CD4-positive, alpha-beta T cell treated with Interleukin-4 for 4 hours (primary cell): ENCODE results near the gene CLEC10A.
A peak's percentile ranks its signal among the peaks of the same experiment; 100 is the strongest.
"Not testable (repeated sequence)": the region's sequence is repeated elsewhere in the genome, so short reads cannot be mapped to it uniquely, and the experiment has no call there.

Experiments
- DNase-seq: peaks from one replicate; pipeline ENCODE4 v3.0.0-alpha.2; 2020

CLEC10A gene

DNA sequence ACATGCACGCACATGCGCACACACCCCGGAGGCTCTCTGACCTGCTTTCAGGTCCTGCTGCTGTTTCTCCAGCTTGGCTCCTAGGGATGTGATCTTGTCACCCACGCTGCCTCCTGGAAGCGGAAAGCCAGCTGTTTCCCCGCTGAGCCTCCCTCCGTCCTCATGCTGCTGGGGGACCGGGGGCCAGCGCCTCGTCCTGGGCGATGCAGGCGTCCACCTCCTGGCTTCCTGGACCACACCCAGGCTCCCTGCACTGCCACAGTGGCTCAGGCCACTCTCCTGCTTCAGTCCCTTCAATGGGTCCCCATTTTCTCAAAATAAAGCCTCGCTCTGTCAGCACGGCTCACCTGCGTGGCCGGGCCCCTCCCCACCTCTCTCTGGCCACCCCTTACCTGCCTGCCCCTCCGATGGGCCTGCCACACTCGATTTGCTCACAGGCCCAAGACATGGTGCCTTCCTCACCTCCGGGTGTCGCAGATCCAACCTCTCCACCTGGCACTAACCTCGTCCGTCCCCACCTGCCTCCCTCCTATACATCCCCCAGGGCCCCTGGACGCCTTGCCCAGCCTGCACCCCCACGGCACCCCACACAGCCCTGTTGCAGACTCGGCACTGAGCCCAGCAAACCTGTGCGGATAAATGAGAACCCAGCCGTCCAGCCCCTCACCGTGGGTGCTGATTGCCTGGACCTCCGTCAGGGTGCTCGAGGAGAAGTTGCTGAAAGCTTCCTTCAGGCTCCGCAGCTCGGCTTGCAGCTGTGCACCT, 27.9 kb upstream of the CLEC10A start:
- no peak for DNase-seq

DNA sequence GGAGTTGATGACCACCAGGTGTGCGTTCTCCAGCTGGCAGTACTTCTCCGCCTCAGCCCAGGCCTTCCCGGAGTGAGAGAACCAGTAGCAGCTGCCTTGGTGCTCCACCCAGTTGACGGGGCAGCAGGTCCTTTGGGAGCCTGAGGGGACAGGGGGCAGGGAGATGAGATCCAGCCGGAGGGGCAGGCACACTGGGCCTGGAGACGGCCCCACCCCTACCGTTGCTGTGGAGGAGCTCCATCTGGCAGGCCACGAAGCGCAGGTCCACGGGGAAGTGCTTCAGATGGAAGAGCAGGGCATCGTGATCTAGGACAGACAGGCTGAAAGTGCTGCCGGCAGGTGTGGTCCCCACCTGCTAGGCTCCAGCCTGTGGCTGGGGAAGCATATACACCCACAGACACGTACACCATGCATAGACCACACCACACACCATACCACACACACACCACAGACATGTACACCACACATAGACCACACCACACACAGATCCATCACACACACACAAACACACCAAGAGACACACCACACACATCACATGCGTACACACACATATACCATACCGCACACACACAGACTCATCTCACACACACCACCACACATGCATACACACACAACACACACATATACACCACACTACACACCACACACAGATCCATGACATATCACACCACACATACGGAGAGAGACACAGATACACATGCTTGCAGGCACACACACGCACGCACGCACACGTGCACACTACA, 27.1 kb upstream of the CLEC10A start:
- DNase-seq, result no peak

DNA sequence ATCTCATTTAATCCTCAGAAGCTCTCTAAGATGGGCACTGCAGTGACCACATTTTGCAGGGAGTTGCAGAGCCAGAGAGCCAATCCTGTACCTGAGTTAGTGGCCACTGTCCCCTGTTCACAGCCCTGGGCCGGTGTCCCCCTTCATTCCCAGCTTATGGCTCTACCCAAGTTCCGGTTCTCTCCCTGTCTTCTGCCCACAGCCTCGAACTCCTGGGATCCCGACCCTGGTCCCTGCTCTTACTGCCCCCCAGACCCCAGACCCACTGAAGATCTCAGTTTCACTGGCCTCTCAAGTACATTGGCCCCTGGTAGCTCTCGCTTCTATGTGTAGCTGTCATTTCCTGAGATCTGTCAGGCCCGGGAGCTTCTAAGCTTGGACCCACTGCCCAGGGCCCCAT, 22.4 kb upstream of the CLEC10A start:
- DNase-seq, result no peak

DNA sequence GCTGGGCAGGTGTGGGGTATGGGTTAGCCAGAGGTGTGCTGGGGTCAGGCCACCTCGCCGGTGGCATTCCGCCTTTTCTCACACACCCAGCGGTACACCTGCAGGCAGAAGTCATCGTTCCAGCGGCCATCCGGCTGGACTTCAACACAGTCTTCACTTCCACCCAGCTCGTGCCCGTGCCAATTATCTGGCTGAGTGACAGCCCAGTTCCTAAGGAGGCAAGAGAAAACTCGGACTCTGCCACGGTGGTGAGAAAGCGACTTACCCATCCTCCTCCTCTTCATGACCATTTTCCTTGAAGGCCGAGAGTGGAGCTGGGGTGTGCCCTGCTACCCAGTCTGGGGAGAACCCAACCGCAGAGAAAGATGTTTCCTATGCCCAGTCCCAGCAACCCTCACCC, 21.5 kb upstream of the CLEC10A start:
- no peak for DNase-seq

DNA sequence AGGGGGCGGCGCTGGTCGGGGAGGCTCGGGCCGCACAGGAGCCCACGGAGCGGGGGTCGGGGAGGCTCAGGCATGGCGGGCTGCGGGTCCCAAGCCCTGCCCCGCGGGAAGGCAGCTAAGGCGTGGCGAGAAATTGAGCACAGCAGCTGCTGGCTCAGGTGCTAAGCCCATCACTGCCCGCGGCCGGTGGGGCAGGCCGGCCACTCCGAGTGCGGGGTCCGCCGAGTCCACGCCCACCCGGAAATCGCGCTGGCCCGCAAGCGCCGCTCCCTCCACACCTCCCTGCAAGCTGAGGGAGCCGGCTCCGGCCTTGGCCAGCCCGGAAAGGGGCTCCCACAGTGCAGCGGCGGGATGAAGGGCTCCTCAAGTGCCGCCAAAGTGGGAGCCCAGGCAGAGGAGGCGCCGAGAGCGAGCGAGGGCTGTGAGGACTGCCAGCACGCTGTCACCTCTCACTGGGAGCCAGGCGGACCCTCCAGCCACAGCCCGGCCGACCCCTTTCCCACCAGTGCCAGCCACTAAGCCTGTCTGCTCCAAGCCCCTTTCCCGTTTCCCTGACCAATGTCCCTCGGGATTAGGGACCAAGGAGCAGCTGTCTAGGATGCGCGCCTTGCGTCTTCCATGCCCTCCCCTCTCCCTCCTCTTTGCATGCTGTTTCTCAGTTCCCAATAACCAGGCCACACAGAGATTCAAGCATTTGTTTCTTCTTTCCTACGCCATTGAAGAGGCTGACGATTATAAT, 20.8 kb upstream of the CLEC10A start:
- DNase-seq, result not testable (repeated sequence)

DNA sequence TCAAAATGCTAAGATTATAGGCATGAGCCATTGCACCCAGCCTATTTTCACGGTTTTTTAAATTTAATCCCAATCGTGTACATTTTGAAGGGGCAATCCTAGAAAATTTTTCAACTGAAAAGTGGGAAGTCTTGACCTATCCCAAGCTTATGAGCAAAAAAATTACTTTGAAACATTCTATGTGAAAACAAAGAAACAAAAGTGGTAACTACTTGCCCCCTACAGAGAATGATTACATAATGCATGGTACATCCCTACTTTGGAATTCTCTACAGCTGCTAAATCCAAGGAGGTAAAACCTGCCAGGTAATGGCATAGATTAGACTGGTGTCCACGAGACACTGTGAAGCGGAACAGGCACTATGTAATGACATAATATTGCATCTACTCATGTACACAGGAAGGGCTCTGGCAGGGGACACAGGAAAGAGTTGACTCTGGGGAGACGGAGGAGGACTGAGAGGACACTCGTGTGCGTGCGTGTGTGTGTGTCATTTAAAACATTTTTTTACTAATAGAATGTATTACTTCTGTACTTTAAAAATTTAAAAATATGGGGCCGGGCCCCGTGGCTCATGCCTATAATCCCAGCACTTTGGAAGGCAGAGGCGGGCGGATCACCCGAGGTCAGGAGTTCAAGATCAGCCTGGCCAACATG, 18.9 kb upstream of the CLEC10A start:
- DNase-seq, result no peak

DNA sequence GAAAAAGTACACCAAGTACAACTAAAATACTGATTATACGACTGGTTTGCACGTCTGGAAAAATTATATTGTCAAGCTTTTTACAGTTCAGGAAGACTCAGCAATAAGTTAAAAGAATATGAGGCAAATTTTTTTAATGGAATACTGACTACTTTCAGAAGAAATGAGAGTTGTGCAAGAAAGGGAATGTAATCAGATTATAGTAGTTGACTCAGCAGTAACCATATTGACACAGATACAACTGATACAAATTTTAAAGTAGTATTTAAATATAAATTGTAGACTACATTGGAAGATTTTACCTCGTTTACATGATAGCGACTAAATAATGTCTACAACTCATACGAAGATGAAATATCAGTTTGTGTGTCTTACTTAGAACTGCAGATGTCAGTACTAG, 17.9 kb upstream of the CLEC10A start:
- no peak for DNase-seq

DNA sequence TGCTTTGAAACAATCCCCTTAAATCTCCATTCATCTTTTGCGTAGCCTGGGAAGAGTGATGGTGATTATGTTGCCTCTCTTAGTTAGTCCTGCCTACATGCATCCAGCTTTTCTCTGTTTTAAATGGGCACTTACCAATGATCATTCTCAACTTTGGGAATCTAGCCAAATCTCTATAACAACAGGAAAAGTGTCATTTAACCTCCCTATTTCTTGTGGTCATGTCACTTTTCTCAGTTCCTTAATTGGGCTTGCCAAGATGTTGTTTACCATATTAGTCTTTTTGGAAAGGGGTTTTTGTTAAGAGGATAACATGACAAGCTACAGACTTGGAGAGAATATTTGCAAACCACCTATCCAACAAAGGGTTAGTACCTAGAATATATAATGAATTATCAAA, 15.6 kb upstream of the CLEC10A start:
- no peak for DNase-seq

DNA sequence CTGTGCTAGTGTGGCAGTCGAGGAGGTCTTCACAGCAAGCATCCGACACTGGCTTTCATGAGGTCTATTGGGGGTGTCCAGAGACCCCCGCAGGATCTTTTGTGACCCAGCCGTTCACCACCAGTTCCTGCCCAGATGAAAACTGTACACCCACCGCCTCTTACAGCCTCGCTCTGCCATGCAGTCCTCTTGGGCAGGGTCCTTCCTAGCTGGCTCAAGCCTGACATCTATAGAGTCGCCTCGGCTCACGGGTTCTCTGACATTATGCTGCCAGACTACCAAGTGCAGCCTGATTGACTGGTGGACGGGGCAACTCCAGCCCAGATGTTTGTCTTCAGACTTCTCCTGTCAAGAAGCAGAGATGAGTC, 14.6 kb upstream of the CLEC10A start:
- DNase-seq, result no peak

DNA sequence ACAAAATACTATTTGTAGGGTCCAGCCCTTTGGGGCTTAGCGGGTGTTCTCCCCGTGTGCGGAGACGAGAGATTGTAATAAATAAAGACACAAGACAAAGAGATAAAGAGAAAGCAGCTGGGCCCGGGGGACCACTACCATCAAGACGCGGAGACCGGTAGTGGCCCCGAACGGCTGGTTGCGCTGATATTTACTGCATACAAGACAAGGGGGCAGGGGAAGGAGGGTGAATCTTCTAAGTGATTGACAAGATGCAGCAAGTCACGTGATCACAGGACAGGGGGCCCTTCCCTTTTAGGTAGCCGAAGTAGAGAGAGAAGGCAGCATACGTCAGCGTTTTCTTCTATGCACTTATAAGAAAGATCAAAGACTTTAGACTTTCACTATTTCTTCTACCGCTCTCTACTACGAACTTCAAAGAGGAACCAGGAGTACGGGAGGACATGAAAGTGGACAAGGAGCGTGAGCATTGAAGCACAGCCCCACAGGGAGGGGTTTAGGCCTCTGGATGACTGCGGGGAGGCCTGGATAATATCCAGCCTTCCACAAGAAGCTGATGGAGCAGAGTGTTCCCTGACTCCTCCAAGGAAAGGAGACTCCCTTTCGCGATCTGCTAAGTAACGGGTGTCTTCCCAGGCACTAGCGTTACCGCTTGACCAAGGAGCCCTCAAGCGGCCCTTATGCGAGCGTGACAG, 11.4 kb upstream of the CLEC10A start:
- not testable (repeated sequence) for DNase-seq

DNA sequence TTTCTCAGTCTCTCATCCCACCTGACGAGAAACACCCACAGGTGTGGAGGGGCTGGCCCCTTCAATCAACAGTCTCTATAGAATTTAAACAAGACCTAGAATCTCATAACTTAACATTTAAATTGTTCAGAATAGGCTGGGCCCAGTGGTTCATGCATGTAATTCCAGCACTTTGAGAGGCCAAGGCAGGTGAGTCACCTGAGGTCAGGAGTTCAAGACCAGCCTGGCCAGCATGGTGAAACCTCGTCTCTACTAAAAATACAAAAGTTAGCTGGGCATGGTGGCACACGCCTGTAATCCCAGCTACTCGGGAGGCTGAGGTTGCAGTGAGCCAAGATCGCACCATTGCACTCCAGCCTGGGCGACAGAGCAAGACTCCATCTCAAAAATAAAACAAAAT, 9.5 kb upstream of the CLEC10A start:
- DNase-seq, result not testable (repeated sequence)

DNA sequence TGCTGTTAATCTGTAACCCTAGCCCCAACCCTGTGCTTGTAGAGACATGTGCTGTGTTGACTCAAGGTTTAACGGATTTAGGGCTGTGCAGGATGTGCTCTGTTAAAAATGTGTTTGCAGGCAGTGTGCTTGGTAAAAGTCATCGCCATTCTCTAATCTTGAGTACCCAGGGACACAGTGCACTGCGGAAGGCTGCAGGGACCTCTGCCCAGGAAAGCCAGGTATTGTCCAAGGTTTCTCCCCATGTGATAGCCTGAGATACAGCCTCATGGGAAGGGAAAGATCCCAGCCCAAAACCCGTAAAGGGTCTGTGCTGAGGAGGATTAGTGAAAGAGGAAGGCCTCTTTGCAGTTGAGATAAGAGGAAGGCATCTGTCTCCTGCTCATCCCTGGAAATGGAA, 8.4 kb upstream of the CLEC10A start:
- DNase-seq, result not testable (repeated sequence)

DNA sequence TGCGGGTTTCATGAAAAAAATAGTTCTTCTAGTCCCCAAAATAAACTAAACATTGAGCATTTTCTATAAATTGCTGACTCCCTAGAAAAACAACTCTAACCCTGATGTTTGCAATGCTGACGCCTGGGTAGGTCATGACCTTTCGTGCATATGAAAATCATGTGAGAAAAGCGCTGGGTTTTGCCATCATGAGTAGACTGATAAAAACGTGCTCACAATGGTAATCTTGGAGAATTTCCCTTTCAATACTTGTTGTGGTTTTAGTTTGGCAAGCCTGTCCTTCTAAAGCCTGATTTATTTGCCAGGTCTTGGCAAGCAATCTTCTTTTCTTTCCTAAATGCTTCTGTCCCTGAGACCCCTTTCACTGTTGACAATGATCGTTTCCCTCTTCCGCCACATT, 4.0 kb upstream of the CLEC10A start:
- DNase-seq, result no peak

DNA sequence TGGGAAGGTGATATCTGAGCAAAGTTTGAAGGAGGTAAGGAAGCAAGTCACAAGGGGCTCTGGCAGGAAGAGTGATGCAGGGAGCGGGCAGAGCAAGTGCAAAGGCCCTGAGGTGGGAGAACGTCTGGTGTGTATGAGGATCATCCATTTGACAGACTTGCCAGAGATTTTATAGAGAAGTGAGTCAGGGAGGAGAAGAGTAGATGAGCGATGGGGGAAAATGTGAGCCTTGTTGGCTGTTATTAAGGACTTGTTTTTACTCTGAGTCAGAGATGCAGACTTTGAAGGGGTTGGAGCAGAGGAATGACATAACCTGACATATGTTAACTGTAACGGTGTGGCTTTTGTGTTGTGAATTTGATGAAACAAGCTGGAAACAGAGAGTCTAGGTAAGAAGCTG, 3.5 kb upstream of the CLEC10A start:
- no peak for DNase-seq

DNA sequence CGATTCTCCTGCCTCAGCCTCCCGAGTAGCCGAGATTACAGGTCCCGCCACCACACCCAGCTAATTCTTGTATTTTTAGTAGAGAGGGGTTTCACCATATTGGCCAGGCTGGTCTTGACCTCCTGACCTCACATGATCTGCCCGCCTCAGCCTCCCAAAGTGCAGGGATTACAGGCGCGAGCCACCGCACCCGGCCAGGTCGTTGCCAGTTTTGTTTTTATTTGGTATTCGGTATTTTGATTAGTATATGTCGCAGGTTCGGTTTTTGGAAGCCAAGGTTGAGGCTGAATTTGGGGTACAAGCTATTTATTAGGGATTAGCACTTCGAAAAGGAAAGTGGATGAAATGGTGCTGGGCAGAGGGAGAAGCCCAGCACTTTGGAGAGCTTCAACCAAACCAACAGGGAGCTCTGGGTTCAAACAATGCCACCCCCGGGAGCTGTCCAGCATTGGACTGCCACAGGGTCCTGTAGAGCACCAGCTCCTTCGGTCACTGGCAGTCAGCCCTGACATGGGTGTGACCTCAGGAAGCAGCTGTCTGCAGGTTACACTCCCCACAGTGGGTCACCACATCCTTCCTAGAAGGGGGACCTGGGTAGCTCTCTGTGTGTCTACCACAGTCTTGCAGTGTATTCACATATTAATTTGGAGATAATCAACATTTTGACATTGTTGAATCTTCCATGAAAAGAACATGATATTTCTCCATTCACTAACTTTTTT, 1.5 kb upstream of the CLEC10A start:
- DNase-seq, result peak; percentile 31

DNA sequence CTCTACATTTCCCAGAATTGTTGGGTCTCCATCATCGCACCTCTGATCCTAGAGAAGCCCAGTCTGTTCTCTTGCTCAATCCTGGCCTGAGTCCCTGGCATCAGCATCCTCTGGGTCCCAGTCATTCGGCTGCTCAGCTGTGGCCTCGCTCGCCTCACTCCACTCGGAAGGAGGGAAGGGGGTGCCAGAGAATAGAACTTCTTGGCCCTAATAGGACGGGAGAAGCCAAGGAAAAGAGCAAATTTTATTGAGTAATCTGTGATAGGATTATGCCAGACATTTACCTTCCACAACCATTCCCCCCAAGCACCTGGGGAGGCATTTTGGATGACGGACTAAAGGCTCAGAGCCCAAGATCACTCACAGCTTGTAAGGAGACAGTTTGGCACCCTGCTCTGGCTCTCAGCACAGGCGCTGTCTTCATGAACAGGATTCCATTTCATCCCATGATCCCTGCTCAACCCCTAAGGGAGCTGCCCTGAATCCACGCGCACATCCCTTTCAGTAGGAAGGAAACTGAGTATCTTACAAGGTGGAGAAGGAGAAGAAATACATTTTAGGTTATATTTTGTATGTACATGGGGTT, 498 bp upstream of the CLEC10A start:
- no peak for DNase-seq

DNA sequence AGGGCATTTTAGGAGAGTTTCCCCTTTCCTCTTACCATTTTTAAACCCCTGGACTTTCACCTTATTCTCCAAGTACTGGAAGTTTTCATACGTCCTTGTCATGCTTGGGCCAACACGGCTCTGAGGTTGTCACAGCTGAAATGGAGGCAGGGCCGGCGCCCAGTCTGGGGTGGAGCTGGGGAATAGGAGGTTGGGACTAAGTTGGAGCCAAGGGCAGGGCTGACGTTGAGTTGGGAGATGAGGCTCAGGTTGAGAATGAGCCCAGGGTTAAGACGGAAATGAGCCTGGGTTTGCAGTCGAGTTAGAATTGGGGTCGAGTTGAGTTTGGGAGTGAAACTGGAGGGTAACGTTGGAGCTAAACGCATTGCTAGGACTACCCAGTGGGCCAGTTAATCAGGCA, 1.3 kb downstream of the CLEC10A start:
- DNase-seq, result no peak

DNA sequence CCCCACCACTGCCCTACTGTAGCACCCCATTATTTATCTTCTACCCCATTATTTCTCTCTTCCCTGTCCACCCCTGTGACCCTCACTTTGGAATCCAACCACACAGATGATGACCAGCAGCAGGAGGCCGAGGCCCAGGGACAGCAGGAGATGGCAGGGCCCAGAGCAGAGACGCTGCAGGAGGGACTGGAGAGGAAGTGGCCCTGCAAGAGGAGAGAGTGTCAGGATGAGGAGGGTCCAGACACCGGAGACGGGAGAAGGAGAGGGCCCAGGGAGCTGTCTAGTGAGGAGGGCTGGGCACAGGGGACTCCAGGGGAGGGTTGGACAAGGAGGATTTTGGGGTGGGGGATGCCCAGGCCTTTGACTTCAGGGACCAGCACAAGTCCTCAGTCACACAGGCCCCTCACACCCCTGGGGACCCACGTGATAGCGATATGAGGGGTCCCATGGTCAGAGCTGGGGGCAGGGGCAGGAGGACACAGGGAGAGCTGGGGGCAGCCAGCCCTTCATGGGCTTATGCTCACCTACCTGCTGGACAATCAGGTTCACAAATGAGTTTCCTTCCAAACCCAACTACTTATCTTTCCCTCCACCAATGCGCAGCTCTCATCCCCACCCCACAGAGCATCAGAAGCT, 2.0 kb downstream of the CLEC10A start:
- no peak for DNase-seq

DNA sequence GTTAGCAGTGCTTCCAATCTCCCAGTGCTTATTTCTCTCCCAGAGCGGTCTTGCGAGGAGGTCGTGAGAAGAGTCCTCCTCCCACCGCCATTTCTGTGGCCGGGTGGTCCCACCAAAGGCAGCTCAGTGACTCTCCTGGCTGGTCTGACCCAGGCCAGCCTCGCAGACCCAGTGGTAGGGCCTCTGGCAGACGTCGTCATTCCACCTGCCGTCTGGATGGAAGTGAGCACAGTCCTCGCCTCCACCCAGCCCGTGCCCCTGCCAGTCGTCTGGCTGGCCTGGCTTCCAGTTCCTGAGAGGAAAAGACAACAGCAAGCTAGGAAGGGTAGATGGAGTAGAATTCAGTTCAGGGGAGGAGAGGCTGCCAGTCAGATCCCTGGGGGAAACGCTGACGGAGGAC, 5.1 kb downstream of the CLEC10A start:
- DNase-seq, result no peak

DNA sequence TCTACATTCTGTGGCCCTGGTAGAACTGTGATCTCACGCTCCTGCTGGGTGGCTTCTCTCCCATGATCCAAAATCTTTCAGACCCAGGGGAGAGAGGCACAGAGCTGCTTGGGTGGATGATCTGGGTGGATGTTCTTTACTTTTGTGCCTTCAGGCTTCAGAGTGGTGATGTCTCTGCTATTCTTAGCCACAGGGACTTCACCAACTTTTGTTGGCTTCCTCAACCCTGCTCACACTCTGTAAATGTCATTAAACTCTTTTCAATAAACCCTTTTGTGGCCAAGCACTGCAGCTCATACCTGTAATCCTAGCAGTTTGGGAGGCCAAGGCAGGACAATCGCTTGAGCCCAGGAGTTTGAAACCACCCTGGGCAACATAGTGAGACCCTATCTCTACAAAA, 7.6 kb downstream of the CLEC10A start:
- DNase-seq, result no peak

DNA sequence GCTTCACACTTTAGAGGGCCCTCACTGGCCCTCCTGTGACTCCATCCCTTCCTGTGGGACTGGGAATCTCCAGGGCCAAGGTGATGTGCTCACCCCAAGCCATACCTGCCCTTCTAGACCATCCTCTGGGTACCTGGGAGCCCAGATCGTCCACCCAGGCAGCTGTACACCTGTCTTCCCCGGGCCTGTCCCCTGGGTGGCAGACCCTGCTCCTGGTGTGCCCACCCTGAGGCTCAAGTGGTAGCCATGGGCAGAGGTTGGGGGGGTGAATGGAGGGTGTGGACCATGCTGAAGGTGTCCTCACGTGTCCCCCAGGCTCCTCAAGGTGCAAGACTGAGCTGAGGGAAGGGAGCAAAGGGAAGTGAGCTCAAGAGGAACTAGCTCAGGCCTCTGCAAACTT, 9.3 kb downstream of the CLEC10A start:
- DNase-seq, result no peak
